GM12865 (cell line): ENCODE data around the gene CACNA1C.

Experiments
- DNase-seq: peaks from one replicate; pipeline ENCODE4 v3.0.0; 2010; ENCODE audit warnings: low read depth
- H3K4me3 ChIP-seq: 2 replicates; pipeline ENCODE4 v1.5.1; 2011; ENCODE audit warnings: mild to moderate bottlenecking, low read depth, low read length, control low read depth
- TF ChIP-seq, protein P1 (sequence below): IDR thresholded peaks from 2 replicates; pipeline ENCODE4 v1.5.1; 2011; ENCODE audit warnings: low read length, control low read depth, low read depth, inconsistent platforms; ENCODE audit not compliant: insufficient read depth; ENCODE audit errors: missing control alignments

The CACNA1C gene

DNA sequence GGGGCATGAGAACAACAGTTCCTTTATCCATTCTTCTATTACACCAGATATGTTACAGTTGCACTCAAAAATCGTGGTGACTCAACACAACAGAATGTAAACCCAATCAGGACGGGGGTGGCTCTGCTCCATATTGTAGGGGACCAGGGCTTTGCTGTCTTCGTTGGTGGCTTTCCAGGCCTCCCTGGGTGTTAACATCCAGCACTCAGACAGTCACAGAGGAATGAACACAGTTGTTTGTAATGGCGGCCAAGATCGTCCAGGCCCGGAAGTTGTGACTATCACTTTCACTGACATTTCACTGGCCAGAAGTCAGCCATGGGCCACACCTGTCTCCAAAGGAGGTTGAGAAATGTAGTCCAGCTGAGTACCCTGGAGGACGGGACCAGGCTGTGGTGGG, 204.1 kb downstream of the CACNA1C start:
- H3K4me3 ChIP-seq, result no peak overlapping the region
- no peak for DNase-seq
- TF ChIP-seq, protein P1, sequence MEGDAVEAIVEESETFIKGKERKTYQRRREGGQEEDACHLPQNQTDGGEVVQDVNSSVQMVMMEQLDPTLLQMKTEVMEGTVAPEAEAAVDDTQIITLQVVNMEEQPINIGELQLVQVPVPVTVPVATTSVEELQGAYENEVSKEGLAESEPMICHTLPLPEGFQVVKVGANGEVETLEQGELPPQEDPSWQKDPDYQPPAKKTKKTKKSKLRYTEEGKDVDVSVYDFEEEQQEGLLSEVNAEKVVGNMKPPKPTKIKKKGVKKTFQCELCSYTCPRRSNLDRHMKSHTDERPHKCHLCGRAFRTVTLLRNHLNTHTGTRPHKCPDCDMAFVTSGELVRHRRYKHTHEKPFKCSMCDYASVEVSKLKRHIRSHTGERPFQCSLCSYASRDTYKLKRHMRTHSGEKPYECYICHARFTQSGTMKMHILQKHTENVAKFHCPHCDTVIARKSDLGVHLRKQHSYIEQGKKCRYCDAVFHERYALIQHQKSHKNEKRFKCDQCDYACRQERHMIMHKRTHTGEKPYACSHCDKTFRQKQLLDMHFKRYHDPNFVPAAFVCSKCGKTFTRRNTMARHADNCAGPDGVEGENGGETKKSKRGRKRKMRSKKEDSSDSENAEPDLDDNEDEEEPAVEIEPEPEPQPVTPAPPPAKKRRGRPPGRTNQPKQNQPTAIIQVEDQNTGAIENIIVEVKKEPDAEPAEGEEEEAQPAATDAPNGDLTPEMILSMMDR, result no peak

GRCh38 chr12:2258025-2258424, 205.2 kb downstream of the CACNA1C start:
- TF ChIP-seq, protein P1, result no peak
- H3K4me3 ChIP-seq, result no peak overlapping the region
- no peak for DNase-seq

- no peak for DNase-seq
- H3K4me3 ChIP-seq, result no peak overlapping the region
- TF ChIP-seq, protein P1, result no peak
These were observed 206.6 kb downstream of the CACNA1C start for GRCh38 chr12:2259369-2259768.

GRCh38 chr12:2260441-2260840, 207.7 kb downstream of the CACNA1C start:
- DNase-seq, result no peak
- TF ChIP-seq, protein P1, result no peak
- H3K4me3 ChIP-seq, result no peak overlapping the region

DNA sequence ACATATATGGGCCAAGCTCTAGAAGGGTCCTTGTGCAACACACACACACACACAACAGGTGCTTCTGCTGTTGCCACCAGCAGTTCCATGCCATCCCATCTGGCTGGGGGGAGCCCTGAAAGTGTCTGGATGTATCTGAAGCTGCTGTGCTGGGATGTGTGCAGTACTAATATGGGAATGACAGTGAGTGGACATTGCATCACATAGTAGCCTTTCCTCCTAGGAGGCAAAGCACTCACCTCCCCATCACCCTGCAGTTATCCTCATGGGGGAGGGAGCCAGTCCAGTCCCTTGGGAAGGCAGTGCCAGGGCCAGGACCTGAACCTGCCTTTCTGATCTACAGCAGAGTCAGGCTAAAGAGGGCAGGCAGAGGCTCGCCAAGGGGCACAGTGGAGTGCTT, 208.9 kb downstream of the CACNA1C start:
- TF ChIP-seq, protein P1, result no peak
- H3K4me3 ChIP-seq, result no peak overlapping the region
- DNase-seq, result no peak

- no peak overlapping the region for H3K4me3 ChIP-seq
- TF ChIP-seq, protein P1, result no peak
- no peak for DNase-seq
These were observed 209.7 kb downstream of the CACNA1C start for GRCh38 chr12:2262449-2262848.

GRCh38 chr12:2263901-2264300, 211.1 kb downstream of the CACNA1C start:
- TF ChIP-seq, protein P1, result no peak
- no peak overlapping the region for H3K4me3 ChIP-seq
- no peak for DNase-seq
